PC-3 (cell line): ENCODE measurements around the gene RPS6KA2. TPM values are rescaled to one million over a fixed set of nuclear protein-coding genes. Genes with fewer than 3 reads are reported as not detected.

Experiments used
- ATAC-seq: fragments of 200-7000 bp; cut with Tn5 transposase; 2 replicates; pipeline ENCODE4 v1.9.1; 2020; ENCODE audit warnings: mild to moderate bottlenecking, moderate library complexity
- BruUV-seq: library from RNA; stranded (reverse); fragments of 400-500 nt; replicated peaks from 2 replicates; lab custom pipeline; 2021; lab: Mats Ljungman, UMichigan
- CTCF ChIA-PET: fragments of 300-600 bp; sonication (Branson Sonifier 250); formaldehyde crosslinking; loops from one replicate; lab custom pipeline; 2022; ENCODE audit warnings: antibody characterized with exemption; lab: Charles Lee
- POLR2A ChIA-PET: fragments of 300-600 bp; sonication (Branson Sonifier 250); formaldehyde crosslinking; loops from one replicate; lab custom pipeline; 2022; ENCODE audit warnings: antibody characterized with exemption; ENCODE audit not compliant: unreplicated experiment; lab: Charles Lee
- DNase-seq: peaks from one replicate; pipeline ENCODE4 v3.0.0-alpha.2; 2015
- H2AFZ ChIP-seq: fragments of 300-600 bp; sonication (generic); 2 replicates; pipeline ENCODE4 v1.6.0; 2016; ENCODE audit warnings: antibody characterized with exemption, low read length
- H3F3A ChIP-seq: fragments of 300-600 bp; sonication (generic); one replicate; pipeline ENCODE4 v1.6.0; 2017; ENCODE audit warnings: antibody characterized with exemption, low read length, control low read depth, mild to moderate bottlenecking; ENCODE audit not compliant: unreplicated experiment
- H3K27ac ChIP-seq: fragments of 300-600 bp; sonication (generic); 2 replicates; pipeline ENCODE4 v1.5.1; 2016; ENCODE audit warnings: mild to moderate bottlenecking, low read length
- H3K27me3 ChIP-seq: fragments of 300-600 bp; sonication (generic); 2 replicates; pipeline ENCODE4 v1.6.1; 2016; ENCODE audit warnings: low read length, mixed read lengths
- H3K36me3 ChIP-seq: fragments of 300-600 bp; sonication (generic); 2 replicates; pipeline ENCODE4 v1.6.1; 2016; ENCODE audit warnings: low read depth, mixed run types, low read length, mixed read lengths
- H3K4me1 ChIP-seq: fragments of 300-600 bp; sonication (generic); 2 replicates; pipeline ENCODE4 v1.5.1; 2016; ENCODE audit warnings: low read length; ENCODE audit not compliant: insufficient read depth
- H3K4me2 ChIP-seq: fragments of 300-600 bp; sonication (generic); 2 replicates; pipeline ENCODE4 v1.6.0; 2016; ENCODE audit warnings: low read length
- H3K4me3 ChIP-seq: fragments of 300-600 bp; sonication (generic); 2 replicates; pipeline ENCODE4 v1.5.1; 2016; ENCODE audit warnings: mild to moderate bottlenecking, low read length, mixed read lengths
- H3K79me2 ChIP-seq: fragments of 300-600 bp; sonication (generic); 2 replicates; pipeline ENCODE4 v1.6.1; 2017; ENCODE audit warnings: low read length, mixed read lengths
- H3K9ac ChIP-seq: fragments of 300-600 bp; sonication (generic); 2 replicates; pipeline ENCODE4 v1.6.0; 2016; ENCODE audit warnings: mild to moderate bottlenecking, low read length
- H3K9me2 ChIP-seq: fragments of 300-600 bp; sonication (generic); replicated peaks from 2 replicates; pipeline ENCODE4 v1.6.1; 2016; ENCODE audit warnings: mixed run types, low read length, mixed read lengths
- H3K9me3 ChIP-seq: fragments of 300-600 bp; sonication (generic); 2 replicates; pipeline ENCODE4 v1.6.1; 2016; ENCODE audit warnings: low read length, mixed read lengths
- H4K20me1 ChIP-seq: fragments of 300-600 bp; sonication (generic); 2 replicates; pipeline ENCODE4 v1.6.1; 2016; ENCODE audit warnings: low read length, mixed read lengths
- EZH2 ChIP-seq: fragments of 300-600 bp; sonication (generic); IDR thresholded peaks from one replicate; pipeline ENCODE4 v1.6.1; 2017; ENCODE audit warnings: antibody characterized with exemption, mild to moderate bottlenecking, low read length; ENCODE audit not compliant: unreplicated experiment
- EZH2phosphoT487 ChIP-seq: fragments of 300-600 bp; sonication (generic); IDR thresholded peaks from 2 replicates; pipeline ENCODE4 v1.6.1; 2018; ENCODE audit warnings: mild to moderate bottlenecking, antibody characterized with exemption, low read length, borderline replicate concordance
- intact Hi-C: fragments of 100-400 bp; cut with micrococcal nuclease; formaldehyde crosslinking; loops from 2 replicates; pipeline ENCODE4 v1.9.0; 2023
- total RNA-seq: library from RNA; depleted of rRNA; stranded (reverse); fragments of >200 nt; gene quantifications from 2 replicates; pipeline ENCODE4 v1.2.3, GENCODE V29; 2014
- TF ChIP-seq, protein P1 (sequence below): fragments of 300-600 bp; sonication (generic); conservative IDR thresholded peaks from 2 replicates; pipeline ENCODE4 v1.5.1; 2017; ENCODE audit warnings: antibody characterized with exemption, low read depth, mild to moderate bottlenecking, low read length

The RPS6KA2 gene
- total RNA-seq, 1 experiment from 2014 or later: 5.1 TPM

DNA sequence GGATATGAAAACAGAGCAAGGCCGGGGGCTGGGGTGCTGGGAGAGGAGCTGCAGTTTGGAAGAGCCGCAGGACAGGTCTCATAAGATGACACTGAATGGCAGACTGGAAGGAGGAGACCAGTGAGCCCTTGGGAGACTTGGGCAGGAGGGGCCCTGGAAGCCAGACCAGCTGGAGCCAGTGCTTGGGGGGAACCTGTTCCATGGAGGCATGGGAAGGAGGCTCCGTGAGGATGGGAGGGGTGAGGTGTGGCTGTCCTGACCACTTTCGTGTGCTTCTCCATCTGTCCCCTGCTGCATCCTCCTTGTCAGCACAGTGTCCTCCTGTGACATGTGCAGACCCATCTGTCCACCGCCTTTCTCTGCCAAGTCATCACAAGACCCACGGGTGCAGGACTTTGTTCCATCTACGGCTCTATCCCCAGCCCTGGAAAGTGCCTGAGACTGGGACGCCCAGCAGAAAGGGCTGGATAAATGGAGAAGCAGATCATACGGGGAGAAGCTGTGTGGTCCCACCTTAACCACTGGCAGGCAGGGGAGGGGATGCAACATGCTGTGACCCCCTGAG, 159.5 kb downstream of the RPS6KA2 start:
- intact Hi-C loops: no loop called here
- DNase-seq: no peak
- H3K9me2 ChIP-seq: no peaks in the 10 kb centered on the region
- H4K20me1 ChIP-seq: no peaks in the 10 kb centered on the region
- TF ChIP-seq, protein P1, sequence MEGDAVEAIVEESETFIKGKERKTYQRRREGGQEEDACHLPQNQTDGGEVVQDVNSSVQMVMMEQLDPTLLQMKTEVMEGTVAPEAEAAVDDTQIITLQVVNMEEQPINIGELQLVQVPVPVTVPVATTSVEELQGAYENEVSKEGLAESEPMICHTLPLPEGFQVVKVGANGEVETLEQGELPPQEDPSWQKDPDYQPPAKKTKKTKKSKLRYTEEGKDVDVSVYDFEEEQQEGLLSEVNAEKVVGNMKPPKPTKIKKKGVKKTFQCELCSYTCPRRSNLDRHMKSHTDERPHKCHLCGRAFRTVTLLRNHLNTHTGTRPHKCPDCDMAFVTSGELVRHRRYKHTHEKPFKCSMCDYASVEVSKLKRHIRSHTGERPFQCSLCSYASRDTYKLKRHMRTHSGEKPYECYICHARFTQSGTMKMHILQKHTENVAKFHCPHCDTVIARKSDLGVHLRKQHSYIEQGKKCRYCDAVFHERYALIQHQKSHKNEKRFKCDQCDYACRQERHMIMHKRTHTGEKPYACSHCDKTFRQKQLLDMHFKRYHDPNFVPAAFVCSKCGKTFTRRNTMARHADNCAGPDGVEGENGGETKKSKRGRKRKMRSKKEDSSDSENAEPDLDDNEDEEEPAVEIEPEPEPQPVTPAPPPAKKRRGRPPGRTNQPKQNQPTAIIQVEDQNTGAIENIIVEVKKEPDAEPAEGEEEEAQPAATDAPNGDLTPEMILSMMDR: no peak
- TF ChIP-seq EZH2 (no peak), EZH2phosphoT487 (no peak)
- no peaks in the 10 kb centered on the region for H3K79me2 ChIP-seq
- H3K9me3 ChIP-seq: no peaks in the 10 kb centered on the region
- H3K4me2 ChIP-seq: no peak overlapping the region
- H3K27me3 ChIP-seq: no peaks in the 10 kb centered on the region
- no TSS peak for BruUV-seq
- no peaks in the 10 kb centered on the region for H3K36me3 ChIP-seq
- ATAC-seq: no peak
- no peak overlapping the region for H3K4me3 ChIP-seq
- H3K4me1 ChIP-seq: no peaks in the 10 kb centered on the region
- no peak overlapping the region for H3K9ac ChIP-seq
- H3F3A ChIP-seq: no peaks in the 10 kb centered on the region
- no peak overlapping the region for H2AFZ ChIP-seq
- no peak overlapping the region for H3K27ac ChIP-seq
- POLR2A ChIA-PET: no interaction called here
- CTCF ChIA-PET: no interaction called here

DNA sequence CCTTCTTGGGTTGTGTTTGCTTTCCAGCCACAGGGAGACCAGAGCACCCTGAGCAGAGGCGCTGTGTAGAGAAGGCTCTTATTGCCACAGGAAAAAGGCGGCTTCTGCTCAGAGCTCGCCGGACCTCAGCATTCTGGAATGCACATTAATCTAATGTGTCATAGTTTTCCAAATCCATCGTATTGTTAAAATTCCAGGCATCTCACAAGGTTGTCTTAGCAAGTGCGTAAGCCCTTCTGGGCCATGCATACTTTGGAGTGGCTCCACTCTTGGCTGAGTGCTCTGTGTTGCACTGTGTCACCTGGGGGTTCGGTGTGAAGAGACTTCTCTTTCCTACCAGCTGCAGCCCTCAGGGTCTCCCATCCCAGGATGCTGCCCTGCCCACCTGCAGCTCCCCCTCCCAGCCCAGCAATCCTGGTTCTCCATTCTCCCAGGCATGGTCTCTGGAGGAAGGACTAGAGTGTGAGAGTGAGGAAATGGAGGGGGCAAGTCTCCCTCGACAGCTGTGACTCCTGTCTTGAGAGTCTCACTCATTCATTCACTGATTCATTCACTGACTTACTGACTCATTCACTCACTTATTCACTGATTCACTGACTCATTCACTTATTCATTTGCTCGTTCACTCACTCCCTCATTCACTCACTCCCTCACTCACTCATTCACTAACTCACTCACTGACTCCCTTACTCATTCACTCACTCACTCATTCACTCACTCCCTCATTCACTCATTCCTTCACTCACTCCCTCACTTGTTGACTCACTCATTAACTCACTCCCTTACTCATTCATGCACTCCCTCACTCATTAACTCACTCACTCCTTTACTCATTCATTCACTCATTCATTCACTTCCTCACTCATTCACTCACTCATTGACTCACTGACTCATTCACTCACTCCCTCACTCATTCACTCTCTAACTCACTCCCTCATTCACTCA, 160.6 kb downstream of the RPS6KA2 start:
- Histone ChIP-seq H2AFZ (no peak overlapping the region), H3K27me3 (no peaks in the 10 kb centered on the region), H3K9me2 (no peaks in the 10 kb centered on the region), H3K9me3 (no peaks in the 10 kb centered on the region), H3F3A (no peaks in the 10 kb centered on the region), H4K20me1 (no peaks in the 10 kb centered on the region), H3K27ac (no peak overlapping the region), H3K4me1 (no peaks in the 10 kb centered on the region), H3K9ac (no peak overlapping the region), H3K4me2 (no peak overlapping the region), H3K4me3 (no peak overlapping the region), H3K36me3 (no peaks in the 10 kb centered on the region), H3K79me2 (no peaks in the 10 kb centered on the region)
- intact Hi-C loops: no loop called here
- ChIA-PET POLR2A (no interaction called here), CTCF (no interaction called here)
- no TSS peak for BruUV-seq
- DNase-seq (peak; percentile 31), ATAC-seq (no peak)
- TF ChIP-seq, protein P1: no peak
- TF ChIP-seq EZH2 (no peak), EZH2phosphoT487 (no peak)

DNA sequence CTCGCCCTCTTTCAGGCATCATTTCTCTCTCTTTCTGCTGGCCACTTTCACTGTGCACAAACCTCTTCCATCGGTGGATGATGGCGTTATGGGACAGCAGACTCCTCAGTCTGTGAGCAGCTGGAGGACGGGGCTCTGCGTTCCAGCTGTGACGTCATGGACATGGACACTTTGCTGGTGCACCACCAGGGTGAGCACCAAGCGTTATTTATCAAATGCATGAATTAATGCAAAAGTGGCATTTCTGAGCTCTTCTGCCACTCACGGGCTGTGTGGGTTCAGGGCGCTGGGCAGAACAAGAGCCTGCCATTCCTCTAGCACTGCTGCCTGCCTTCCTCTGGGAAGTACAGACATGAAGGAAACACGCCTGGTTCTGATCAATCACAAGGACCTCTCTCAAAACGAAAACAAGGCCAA, 161.4 kb downstream of the RPS6KA2 start:
- H2AFZ ChIP-seq: no peak overlapping the region
- H3K27ac ChIP-seq: no peak overlapping the region
- DNase-seq: no peak
- ATAC-seq: no peak
- no peak overlapping the region for H3K4me3 ChIP-seq
- no peaks in the 10 kb centered on the region for H3F3A ChIP-seq
- no peak overlapping the region for H3K9ac ChIP-seq
- H3K4me1 ChIP-seq: no peaks in the 10 kb centered on the region
- H3K36me3 ChIP-seq: no peaks in the 10 kb centered on the region
- H3K9me3 ChIP-seq: no peaks in the 10 kb centered on the region
- BruUV-seq: no TSS peak
- TF ChIP-seq EZH2 (no peak), EZH2phosphoT487 (no peak)
- TF ChIP-seq, protein P1: no peak
- H3K4me2 ChIP-seq: no peak overlapping the region
- H4K20me1 ChIP-seq: no peaks in the 10 kb centered on the region
- no peaks in the 10 kb centered on the region for H3K79me2 ChIP-seq
- ChIA-PET CTCF (no interaction called here), POLR2A (no interaction called here)
- intact Hi-C loops: no loop called here
- H3K27me3 ChIP-seq: no peaks in the 10 kb centered on the region
- no peaks in the 10 kb centered on the region for H3K9me2 ChIP-seq
